Endothelial cell (in vitro differentiated cells): ENCODE results near the gene DENND6B. TPM values are rescaled to one million over a fixed set of nuclear protein-coding genes. Genes with fewer than 3 reads are reported as not detected.

ENCODE experiments used
- DNase-seq: peaks from one replicate; pipeline ENCODE4 v3.0.0; 2021; ENCODE audit warnings: low spot score
- H3K27ac Mint-ChIP-seq: one replicate; pipeline ENCODE4 v1.8.0; 2021; ENCODE audit warnings: mixed read lengths, inconsistent platforms; ENCODE audit not compliant: unreplicated experiment
- H3K27me3 Mint-ChIP-seq: one replicate; pipeline ENCODE4 v1.8.0; 2021; ENCODE audit warnings: mild to moderate bottlenecking, moderate library complexity, mixed read lengths, inconsistent platforms; ENCODE audit not compliant: unreplicated experiment
- H3K36me3 Mint-ChIP-seq: one replicate; pipeline ENCODE4 v1.8.0; 2021; ENCODE audit warnings: mild to moderate bottlenecking, low read depth, mixed read lengths, inconsistent platforms; ENCODE audit not compliant: unreplicated experiment
- H3K4me1 Mint-ChIP-seq: one replicate; pipeline ENCODE4 v1.8.0; 2021; ENCODE audit warnings: mild to moderate bottlenecking, mixed read lengths, inconsistent platforms; ENCODE audit not compliant: unreplicated experiment
- H3K4me3 Mint-ChIP-seq: one replicate; pipeline ENCODE4 v1.8.0; 2021; ENCODE audit warnings: mild to moderate bottlenecking, mixed read lengths, inconsistent platforms; ENCODE audit not compliant: unreplicated experiment
- H3K9me3 Mint-ChIP-seq: one replicate; pipeline ENCODE4 v1.8.0; 2021; ENCODE audit warnings: mixed read lengths, inconsistent platforms; ENCODE audit not compliant: unreplicated experiment
- total RNA-seq: library from RNA; stranded (reverse); fragmentation: NEBNext Ultra II Directional; extraction: Animal tissue kit (Norgen Biotek cat#: 25700); gene quantifications from one replicate; pipeline ENCODE4 v1.2.1, GENCODE V29; 2021; ENCODE audit not compliant: unreplicated experiment
- TF ChIP-seq, protein P1 (sequence below): fragments of 200-600 bp; sonication (generic); IDR thresholded peaks from one replicate; pipeline ENCODE4 v1.5.0; 2021; ENCODE audit warnings: antibody characterized with exemption; ENCODE audit not compliant: unreplicated experiment

The DENND6B gene
- total RNA-seq, 1 donor from 2014 or later, result 3.6 TPM

DNA sequence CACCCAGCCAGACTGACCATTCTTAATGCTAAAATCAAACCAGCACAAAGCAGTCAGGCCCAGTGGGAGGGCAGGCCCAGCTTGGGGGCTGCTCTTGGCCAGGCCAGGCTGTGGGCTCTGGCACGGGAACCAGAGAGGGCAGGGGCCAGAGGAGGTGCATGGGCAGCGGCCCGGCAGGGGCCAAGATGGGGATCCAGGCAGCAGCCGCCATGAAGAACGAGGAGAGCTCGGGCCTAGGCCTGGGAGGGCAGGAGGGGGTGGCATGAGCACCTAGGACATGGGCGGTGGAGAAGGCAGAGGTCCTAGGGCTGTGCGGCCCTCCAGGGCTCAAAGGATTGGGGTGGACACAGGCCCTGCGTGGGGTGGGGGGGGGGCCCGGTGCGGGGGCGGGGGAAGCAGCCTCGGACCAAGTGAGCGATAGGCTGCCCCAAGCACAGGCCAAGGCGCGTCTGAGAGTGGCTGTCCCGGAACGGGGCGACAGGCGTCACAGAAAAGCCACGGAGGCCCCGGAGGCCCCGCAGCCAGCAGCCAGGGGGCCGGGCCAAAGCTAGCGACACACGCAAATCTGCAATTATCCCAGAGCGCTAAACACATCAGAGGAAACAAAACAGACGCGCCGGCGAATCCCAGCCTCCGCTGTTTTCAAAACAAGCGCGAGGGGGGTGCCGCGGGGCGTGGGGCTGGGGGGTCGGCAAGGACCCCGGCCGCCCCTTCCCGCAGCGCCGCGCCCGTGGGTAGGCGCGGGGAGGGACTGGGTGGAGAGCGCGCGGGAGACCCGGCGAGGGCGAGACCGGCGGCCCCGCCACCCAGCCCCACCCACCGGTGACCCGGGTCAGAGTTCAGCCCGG is 27.7 kb downstream of the DENND6B start:
- TF ChIP-seq, protein P1, sequence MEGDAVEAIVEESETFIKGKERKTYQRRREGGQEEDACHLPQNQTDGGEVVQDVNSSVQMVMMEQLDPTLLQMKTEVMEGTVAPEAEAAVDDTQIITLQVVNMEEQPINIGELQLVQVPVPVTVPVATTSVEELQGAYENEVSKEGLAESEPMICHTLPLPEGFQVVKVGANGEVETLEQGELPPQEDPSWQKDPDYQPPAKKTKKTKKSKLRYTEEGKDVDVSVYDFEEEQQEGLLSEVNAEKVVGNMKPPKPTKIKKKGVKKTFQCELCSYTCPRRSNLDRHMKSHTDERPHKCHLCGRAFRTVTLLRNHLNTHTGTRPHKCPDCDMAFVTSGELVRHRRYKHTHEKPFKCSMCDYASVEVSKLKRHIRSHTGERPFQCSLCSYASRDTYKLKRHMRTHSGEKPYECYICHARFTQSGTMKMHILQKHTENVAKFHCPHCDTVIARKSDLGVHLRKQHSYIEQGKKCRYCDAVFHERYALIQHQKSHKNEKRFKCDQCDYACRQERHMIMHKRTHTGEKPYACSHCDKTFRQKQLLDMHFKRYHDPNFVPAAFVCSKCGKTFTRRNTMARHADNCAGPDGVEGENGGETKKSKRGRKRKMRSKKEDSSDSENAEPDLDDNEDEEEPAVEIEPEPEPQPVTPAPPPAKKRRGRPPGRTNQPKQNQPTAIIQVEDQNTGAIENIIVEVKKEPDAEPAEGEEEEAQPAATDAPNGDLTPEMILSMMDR, result no peak
- H3K36me3 Mint-ChIP-seq, result no peaks in the 10 kb centered on the region
- no peak for DNase-seq
- peaks cover 21% of the 10 kb centered on the region for H3K27me3 Mint-ChIP-seq
- peaks cover 2% of the 10 kb centered on the region for H3K4me1 Mint-ChIP-seq
- no peak overlapping the region for H3K27ac Mint-ChIP-seq
- H3K4me3 Mint-ChIP-seq, result no peak overlapping the region
- no peaks in the 10 kb centered on the region for H3K9me3 Mint-ChIP-seq

DNA sequence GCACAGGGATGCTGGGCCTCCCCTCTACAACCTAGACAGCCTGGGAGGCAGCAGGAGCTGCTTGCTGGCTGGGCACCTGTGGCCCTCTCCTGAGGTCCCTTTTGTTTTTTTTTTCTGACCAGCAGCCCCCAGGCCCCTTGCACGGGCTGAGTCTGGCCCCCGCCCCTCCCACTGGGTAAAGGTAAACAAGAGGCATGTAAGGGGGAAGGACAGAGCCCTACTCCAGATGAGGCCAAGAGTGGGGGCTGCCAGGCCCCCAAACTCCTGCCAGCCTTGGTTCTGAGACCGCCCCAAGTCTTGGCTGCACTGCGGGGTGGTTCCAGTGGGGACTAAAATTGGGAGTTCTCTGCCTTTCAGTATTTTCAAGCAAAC is 28.6 kb downstream of the DENND6B start:
- H3K36me3 Mint-ChIP-seq, result no peaks in the 10 kb centered on the region
- no peak overlapping the region for H3K4me3 Mint-ChIP-seq
- peaks cover 20% of the 10 kb centered on the region for H3K27me3 Mint-ChIP-seq
- peaks cover 2% of the 10 kb centered on the region for H3K4me1 Mint-ChIP-seq
- no peak overlapping the region for H3K27ac Mint-ChIP-seq
- TF ChIP-seq, protein P1, result no peak
- H3K9me3 Mint-ChIP-seq, result no peaks in the 10 kb centered on the region
- DNase-seq, result no peak

DNA sequence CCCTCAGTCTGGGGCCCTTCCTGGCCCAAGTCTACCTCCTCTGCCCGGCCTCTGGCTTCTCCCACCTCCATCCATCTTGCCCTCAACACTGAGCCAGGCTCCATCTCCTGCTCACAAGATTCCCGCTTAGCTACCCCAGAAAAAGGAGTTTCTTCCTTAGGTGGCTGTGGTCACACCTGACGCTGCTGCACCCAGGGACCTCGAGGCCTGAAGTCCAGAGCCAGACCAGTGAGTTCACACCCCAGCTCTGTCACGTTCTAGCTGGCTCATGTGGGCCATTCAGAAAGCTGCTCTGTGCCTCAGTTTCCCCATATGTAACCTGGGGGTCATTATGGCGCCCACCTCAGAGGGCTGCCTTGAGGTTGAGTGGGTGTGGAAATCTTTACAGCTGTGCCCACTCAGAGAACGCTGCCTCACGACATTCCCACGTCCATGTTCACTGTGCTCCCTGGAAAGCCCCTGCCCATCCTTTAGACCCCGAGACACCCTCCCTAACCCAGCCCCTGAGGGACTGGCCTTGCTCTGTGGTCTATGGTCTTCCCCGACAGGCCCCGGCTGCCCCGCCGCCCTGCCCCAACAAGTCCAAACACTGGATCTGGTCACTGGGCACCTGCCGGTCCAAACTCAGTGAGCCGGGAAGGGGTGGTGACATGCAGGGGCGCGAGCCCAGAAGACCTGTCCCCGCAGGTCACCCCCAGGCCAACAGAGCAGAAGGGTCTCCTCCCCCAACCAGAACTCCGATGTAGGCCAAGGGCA is 29.1 kb downstream of the DENND6B start:
- Mint-ChIP-seq H3K4me3 (no peak overlapping the region), H3K27me3 (peaks cover 18% of the 10 kb centered on the region), H3K4me1 (peaks cover 6% of the 10 kb centered on the region), H3K9me3 (no peaks in the 10 kb centered on the region), H3K27ac (no peak overlapping the region), H3K36me3 (no peaks in the 10 kb centered on the region)
- DNase-seq, result no peak
- TF ChIP-seq, protein P1, result no peak

DNA sequence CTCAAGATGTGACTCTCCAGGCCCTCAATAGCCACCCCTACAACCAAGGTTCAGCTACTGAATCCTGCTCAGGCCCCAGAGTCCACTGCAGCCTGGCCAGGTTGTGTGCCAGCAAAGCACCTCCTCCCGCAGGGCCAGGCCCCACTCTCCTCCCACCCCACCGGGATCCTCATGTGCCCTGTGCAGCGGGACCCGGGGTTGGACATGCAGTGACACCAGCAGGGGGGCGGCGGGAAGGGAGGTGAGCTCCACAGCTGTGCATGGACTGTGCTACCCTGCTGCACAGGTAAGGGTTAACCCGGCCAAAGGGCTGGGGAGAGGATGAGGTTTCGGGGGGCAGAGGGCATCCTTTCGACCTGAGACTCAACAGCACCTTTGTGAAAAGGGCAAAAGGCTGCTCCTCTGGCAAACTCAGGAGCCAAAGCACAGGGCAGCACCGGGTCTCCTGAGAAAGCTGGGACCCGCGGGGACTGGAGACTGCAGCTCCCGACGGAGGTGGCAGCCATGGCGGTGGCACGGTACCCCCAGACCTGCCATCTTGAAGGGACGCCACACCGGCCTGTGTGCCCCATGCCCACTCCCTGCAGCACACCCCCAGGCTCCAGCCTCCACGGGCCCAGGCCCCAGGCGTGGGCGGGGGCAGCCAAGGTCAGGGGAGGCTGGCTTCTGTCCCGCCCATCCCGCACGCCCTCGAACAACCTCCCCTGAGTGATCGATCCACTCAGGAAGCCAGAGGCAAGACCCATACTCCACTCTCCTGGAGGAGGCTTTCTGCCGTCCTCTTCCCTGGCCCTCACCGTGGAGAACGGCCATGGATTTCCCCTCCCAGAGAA is 29.9 kb downstream of the DENND6B start:
- Mint-ChIP-seq H3K27me3 (peaks cover 14% of the 10 kb centered on the region), H3K27ac (no peak overlapping the region), H3K36me3 (no peaks in the 10 kb centered on the region), H3K4me3 (no peak overlapping the region), H3K9me3 (no peaks in the 10 kb centered on the region), H3K4me1 (peaks cover 8% of the 10 kb centered on the region)
- no peak for DNase-seq
- TF ChIP-seq, protein P1, result no peak
